ENCODE results near the gene STAT5B. TPM values are rescaled to one million over a fixed set of nuclear protein-coding genes. Genes with fewer than 3 reads are reported as not detected.
"Not testable (repeated sequence)": the region's sequence is repeated elsewhere in the genome, so short reads cannot be mapped to it uniquely, and the experiment has no call there.

STAT5B gene
- total RNA-seq, 2 experiments from 2014 or later = 162 to 203 TPM

DNA sequence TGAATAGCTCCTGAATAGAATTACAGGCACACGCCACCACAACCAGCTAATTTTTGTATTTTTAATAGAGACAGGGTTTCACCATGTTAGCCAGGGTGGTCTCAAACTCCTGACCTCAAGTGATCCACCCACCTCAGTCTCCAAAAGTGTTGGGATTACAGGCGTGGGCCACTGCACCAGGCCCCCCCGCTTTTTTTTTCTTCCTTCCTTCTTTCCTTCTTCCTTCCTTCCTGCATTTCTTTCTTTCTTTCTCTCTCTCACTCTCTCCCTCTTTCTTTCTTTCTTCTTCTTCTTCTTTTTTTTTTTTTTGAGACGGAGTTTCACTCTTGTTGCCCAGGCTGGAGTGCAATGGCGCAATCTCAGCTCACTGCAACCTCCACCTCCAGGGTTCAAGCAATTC is 90.0 kb downstream of the STAT5B start:
- intact Hi-C loops (cut with DNase I, micrococcal nuclease); H3K36me3 Mint-ChIP-seq (ENCODE audit: low read depth); H3K27ac Mint-ChIP-seq; H3K9me3 Mint-ChIP-seq (ENCODE audit: low read depth); ATAC-seq; DNase-seq; H3K4me3 Mint-ChIP-seq; H3K27me3 Mint-ChIP-seq: not testable (repeated sequence)
- H3K4me1 Mint-ChIP-seq = peaks cover 33% of the 10 kb centered on the region
- POLR2A ChIA-PET = interaction anchor here (0.6 to 0.7 kb wide), 2 partner anchors 128 to 256 kb away, joined by 3 to 4 read pairs; partner anchors contain the start of gene ODAD4
- CTCF ChIA-PET = interaction anchor here (1.6 kb wide), 1 partner anchor 13 kb away, joined by 4 read pairs; no protein-coding TSS in a partner anchor

DNA sequence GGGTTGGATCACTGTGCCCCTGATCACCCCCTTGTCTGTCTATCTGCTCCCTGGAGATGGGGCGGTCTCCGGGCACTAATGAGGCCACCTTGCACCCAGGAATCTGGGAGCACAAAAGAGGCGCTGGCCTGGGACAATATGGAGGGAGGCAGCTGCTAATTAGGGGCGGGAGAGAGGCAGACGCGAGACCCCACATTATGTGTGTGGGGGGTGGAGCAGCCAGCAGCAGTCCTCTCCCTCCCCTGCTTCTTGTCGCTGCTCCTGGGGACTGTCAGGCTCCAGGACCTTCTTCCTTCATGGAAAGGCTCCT is 90.6 kb downstream of the STAT5B start:
- Mint-ChIP-seq H3K9me3 (ENCODE audit: low read depth) (no peaks in the 10 kb centered on the region), H3K4me1 (peaks cover 34% of the 10 kb centered on the region), H3K36me3 (ENCODE audit: low read depth) (no peaks in the 10 kb centered on the region), H3K27me3 (peaks cover 5% of the 10 kb centered on the region), H3K27ac (no peak overlapping the region), H3K4me3 (no peak overlapping the region)
- POLR2A ChIA-PET = interaction anchor here (0.6 to 0.7 kb wide), 3 partner anchors 28 to 375 kb away, joined by 3 read pairs; no protein-coding TSS in a partner anchor
- intact Hi-C loops (cut with DNase I, micrococcal nuclease) = loop anchor here in 1 of 2 experiments (2.0 kb wide), 1 partner anchor 559 kb away; the partner anchor contains the start of gene EZH1
- no peak for ATAC-seq
- DNase-seq = no peak
- CTCF ChIA-PET = interaction anchor here (0.7 to 2.7 kb wide), 4 partner anchors 9 to 475 kb away, joined by 3 to 17 read pairs (median 6); partner anchors contain the start of gene GHDC

DNA sequence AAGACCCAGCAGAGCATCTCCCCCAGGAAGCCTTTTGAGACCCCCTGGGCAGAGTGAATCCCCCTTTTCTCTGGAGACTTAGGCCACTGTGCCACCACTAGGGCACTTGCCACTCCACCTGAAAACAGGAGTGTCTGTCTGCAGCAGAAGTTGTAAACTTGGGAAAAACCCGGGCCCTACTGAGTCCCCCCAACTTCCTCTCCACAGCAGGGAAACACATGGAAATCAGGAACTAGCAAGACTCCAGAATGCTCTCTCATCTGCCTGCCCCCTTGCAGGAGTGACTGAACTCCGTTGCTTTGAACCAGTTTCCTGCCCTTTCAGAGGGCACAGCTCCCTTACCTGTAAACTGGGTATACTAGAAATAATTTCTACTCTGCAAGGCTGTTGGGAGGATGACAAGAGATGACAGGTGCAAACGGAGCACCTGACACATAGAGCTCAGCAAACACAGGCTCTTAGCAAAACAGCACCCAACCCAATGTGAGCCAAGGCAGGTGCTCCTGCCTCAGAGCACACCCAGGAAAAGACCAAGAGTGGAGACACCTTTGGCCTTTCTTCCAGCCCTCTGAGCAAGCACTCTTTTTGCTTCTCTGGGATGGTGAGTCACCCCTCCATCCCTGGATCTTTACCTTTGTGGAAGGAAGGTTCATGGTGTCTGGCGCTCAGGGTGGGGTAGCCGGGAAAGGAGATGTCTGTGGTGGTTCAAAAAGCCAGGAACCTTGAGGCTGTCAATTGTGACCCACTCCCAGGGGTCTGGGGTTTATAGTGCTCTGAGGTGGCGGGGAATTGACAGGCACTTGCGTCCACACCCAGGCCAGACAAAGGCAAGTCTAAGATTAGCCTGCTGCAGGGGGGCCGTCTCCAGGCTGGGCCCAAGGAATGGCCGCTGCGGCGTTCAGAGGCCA is 91.2 kb downstream of the STAT5B start, which contains the start of gene HCRT:
Gene HCRT (minus strand): TSS at position 740 of the 908 bp plus-strand sequence. CDS start 87 bp downstream, at position 653.
- peak within 1 kb of the TSS; percentile 62 for H3K27ac Mint-ChIP-seq
- ChIA-PET CTCF (interaction anchor here (0.6 to 2.7 kb wide), 11 partner anchors 10 to 476 kb away, joined by 3 to 17 read pairs (median 3); partner anchors contain the start of genes GHDC and RAB5C), POLR2A (interaction anchor here (0.6 to 1.3 kb wide), 3 partner anchors 9 to 376 kb away, joined by 3 to 11 read pairs (median 3); partner anchors contain the start of gene GHDC)

DNA sequence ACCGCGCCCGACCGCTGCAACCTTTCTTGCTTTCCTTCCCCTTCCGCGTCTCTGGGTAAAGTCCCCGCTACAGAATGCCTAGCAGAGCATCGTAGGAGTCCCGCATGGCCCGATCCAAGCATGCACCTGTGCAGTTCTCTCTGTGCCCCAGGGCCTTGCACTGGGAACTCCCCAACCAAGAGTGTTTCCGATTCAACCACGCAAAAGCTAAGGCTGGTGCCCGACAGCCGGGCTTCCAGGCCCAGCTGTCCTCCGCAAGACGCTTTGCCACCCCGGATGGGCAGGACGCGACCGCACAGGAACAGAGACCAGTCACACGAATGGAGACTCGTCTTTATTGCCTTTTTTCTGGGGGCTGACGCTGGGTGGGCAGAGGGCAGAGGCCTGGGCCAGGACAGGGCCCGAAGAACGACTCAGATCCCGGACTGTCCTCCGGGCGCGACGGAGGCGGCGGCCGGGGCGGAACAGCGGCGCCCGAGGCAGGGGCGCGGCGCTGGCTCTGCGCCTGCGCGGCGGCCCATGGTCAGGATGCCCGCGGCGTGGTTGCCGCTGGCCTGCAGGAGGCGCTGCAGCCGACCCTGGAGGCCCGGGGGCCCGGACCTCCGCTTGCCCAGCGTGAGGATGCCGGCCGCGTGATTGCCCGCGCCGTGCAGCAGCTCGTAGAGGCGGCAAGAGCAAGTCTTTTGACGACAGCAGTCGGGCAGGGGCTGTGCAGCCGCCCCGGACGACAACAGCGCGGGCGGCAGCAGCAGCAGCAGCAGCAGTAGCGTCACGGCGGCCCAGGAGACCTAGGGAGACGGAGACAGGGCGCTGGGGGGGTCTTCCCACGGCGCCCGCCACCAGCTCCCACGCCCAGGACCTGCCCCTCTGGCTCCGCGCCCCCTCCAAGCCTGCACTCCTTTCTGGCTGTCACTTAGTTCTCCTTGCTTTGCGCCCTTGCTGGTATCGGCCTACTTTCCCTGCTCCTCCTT is 92.2 kb downstream of the STAT5B start:
- Mint-ChIP-seq H3K9me3 (ENCODE audit: low read depth) (no peaks in the 10 kb centered on the region), H3K4me1 (peaks cover 46% of the 10 kb centered on the region), H3K4me3 (peak overlapping the region; percentile 91), H3K36me3 (ENCODE audit: low read depth) (no peaks in the 10 kb centered on the region), H3K27ac (peak overlapping the region; percentile 88), H3K27me3 (peaks cover 7% of the 10 kb centered on the region)
- intact Hi-C loops (cut with DNase I, micrococcal nuclease) = loop anchor here (1.0 to 5.0 kb wide), 10 partner anchors 10 to 561 kb away; partner anchors contain the start of genes GHDC (in 2 of the 2), ATP6V0A1 (in 1 of the 2), CAVIN1 (in 1 of the 2) and DNAJC7 (in 1 of the 2)
- ChIA-PET CTCF (interaction anchor here (0.6 to 2.7 kb wide), 15 partner anchors 9 to 856 kb away, joined by 3 to 17 read pairs (median 3); partner anchors contain the start of genes GHDC and RAB5C), POLR2A (interaction anchor here (1.3 kb wide), 1 partner anchor 10 kb away, joined by 11 read pairs; the partner anchor contains the start of gene GHDC)
- peak; percentile 89 for DNase-seq
- peak; percentile 70 for ATAC-seq

More for the DNA sequence above, 91.2 kb downstream of the STAT5B start, which contains the start of gene HCRT:
- Mint-ChIP-seq H3K36me3 (ENCODE audit: low read depth) (no peaks in the 10 kb centered on the region), H3K9me3 (ENCODE audit: low read depth) (no peaks in the 10 kb centered on the region), H3K4me3 (peak within 1 kb of the TSS; percentile 91), H3K27me3 (peaks cover 5% of the 10 kb centered on the region), H3K4me1 (peaks cover 40% of the 10 kb centered on the region)
- DNase-seq = no peak
- intact Hi-C loops (cut with DNase I, micrococcal nuclease) = loop anchor here (1.0 to 5.0 kb wide), 10 partner anchors 9 to 560 kb away; partner anchors contain the start of genes GHDC (in 2 of the 2), ATP6V0A1 (in 1 of the 2), CAVIN1 (in 1 of the 2) and DNAJC7 (in 1 of the 2)
- no peak for ATAC-seq

DNA sequence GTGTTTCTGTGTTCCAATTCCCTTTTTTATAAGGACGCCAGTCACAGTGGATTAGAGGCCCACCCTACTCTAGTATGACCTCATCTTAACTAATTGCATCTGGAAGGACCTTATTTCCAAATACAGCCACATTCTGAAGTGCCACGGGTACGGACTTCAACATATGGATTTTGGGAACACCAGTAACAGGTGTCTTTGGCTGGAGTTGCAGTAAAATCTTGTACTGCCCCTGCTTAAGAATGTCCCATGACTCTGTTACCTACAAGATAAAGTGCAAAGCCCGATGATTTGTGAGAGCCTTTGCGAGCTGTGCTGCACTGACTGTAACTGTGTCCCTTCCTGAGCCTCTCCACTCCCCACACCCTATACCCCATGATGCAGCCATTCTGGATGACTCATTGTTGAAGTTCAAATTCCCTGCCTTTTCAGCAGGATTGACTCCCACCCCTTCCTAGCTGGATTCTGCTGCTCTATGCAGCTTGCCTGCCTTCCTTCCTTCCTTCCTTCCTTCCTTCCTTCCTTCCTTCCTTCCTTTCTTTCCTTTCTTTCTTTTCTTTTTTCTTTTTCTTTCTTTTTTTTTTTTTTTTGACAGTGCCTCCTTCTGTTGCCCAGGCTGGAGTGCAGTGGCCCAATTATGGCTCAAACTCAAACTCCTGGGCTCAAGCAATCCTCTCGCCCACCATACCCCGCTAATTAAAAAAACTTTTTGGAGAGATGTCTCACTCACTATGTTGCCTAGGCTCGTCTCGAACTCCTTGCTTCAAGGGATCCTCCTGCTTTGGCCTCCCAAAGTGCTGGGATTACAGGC is 93.1 kb downstream of the STAT5B start:
- CTCF ChIA-PET = interaction anchor here (0.6 to 2.7 kb wide), 9 partner anchors 12 to 857 kb away, joined by 3 to 17 read pairs (median 4); partner anchors contain the start of genes GHDC and ODAD4
- H3K9me3 Mint-ChIP-seq (ENCODE audit: low read depth) = no peaks in the 10 kb centered on the region
- peak overlapping the region; percentile 91 for H3K4me3 Mint-ChIP-seq
- intact Hi-C loops (cut with DNase I, micrococcal nuclease) = loop anchor here (5.0 kb wide), 4 partner anchors 219 to 494 kb away; partner anchors contain the start of genes CAVIN1 (in 1 of the 2) and PLEKHH3 (in 1 of the 2)
- peak overlapping the region; percentile 88 for H3K27ac Mint-ChIP-seq
- POLR2A ChIA-PET = interaction anchor here (1.3 kb wide), 1 partner anchor 11 kb away, joined by 11 read pairs; the partner anchor contains the start of gene GHDC
- H3K36me3 Mint-ChIP-seq (ENCODE audit: low read depth) = no peaks in the 10 kb centered on the region
- peaks cover 52% of the 10 kb centered on the region for H3K4me1 Mint-ChIP-seq
- DNase-seq = no peak
- peaks cover 10% of the 10 kb centered on the region for H3K27me3 Mint-ChIP-seq
- ATAC-seq = no peak

DNA sequence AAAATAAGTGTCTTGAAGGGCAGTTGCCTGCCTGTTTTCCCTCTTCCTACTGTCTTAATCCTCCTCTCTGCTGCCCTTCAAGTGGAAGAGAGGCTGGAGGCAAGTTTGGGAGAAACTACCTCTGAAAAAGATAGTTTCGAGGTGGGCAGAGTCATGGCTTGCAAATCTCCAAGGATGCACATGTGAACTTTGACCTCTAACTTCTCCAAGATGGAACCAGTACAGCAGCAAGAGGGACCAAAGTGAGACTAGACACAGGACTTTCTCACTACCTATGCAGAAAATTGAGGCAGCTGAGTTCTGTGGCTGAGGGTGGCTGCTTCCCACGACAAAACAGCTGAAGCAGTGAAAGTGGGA is 94.4 kb downstream of the STAT5B start:
- H3K27ac Mint-ChIP-seq = no peak overlapping the region
- DNase-seq (no peak), ATAC-seq (no peak)
- peaks cover 3% of the 10 kb centered on the region for H3K36me3 Mint-ChIP-seq (ENCODE audit: low read depth)
- peak overlapping the region; percentile 55 for H3K4me3 Mint-ChIP-seq
- intact Hi-C loops (cut with DNase I, micrococcal nuclease) = loop anchor here (1.0 to 5.0 kb wide), 14 partner anchors 27 to 495 kb away; partner anchors contain the start of genes CAVIN1 (in 1 of the 2), CNP (in 1 of the 2), DNAJC7 (in 1 of the 2) and KAT2A (in 1 of the 2)
- POLR2A ChIA-PET = interaction anchor here (0.7 kb wide), 2 partner anchors 171 to 471 kb away, joined by 3 to 8 read pairs; no protein-coding TSS in a partner anchor
- CTCF ChIA-PET = interaction anchor here (0.6 to 2.5 kb wide), 26 partner anchors 13 to 486 kb away, joined by 3 to 12 read pairs (median 4); partner anchors contain the start of genes CNP, DHX58, DNAJC7 and GHDC
- H3K4me1 Mint-ChIP-seq = peaks cover 52% of the 10 kb centered on the region
- no peaks in the 10 kb centered on the region for H3K9me3 Mint-ChIP-seq (ENCODE audit: low read depth)
- H3K27me3 Mint-ChIP-seq = peaks cover 10% of the 10 kb centered on the region

DNA sequence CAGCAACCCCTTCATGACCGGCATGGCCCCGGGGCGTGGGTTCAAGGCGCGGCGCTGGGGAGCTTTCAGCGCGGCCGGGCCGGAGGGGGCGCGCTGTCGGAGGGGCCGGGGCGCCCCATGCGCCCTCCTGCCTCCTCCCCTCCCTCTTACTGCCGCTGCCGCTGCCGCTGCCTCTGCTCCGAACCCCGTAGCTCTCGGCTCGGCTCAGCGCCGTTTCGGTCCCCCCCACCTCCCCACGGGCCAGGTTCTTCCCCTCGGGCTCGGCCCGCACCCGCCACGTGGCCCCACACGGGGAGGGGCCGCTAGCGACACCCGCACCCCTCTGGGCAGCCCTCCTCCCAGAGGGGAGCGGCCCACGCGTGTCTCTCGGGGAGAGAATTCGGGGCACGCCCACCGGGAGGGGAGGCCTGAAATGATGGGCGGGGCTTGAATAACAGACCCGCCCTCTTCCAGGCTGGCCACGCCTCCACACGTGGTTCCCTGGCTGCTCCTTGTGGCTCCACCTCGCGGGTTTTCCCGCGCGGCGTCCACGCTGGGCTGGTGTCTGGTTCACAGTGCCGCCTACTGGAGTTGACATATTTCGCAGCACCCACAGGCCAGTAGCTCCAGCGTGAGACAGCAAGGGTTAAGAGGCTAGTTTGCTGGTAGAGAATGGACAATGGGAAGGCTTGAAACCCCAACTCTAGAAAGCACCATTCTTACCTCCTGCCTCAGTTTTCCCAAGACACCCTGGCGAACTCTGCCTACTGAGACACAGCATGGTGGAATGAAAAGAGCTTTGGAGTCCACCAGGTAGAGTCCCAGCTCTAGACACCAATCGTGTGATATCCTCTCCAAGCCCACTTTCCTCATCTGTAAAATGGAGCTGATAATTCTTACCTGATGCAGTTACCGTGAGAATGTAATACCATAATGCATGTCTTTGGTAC is 95.0 kb downstream of the STAT5B start, which contains the start of gene KCNH4:
Gene KCNH4 (minus strand): TSS at position 221 of the 929 bp plus-strand sequence. CDS start 197 bp downstream, at position 24.
- intact Hi-C loops (cut with DNase I, micrococcal nuclease) = loop anchor here (1.0 to 5.0 kb wide), 15 partner anchors 26 to 496 kb away; partner anchors contain the start of genes ATP6V0A1 (in 1 of the 2), CAVIN1 (in 1 of the 2), CNP (in 1 of the 2) and DNAJC7 (in 1 of the 2)
- DNase-seq = peak; percentile 96
- Mint-ChIP-seq H3K36me3 (ENCODE audit: low read depth) (peaks cover 3% of the 10 kb centered on the region), H3K27ac (no peak within 1 kb of the TSS), H3K27me3 (peaks cover 10% of the 10 kb centered on the region), H3K4me1 (peaks cover 52% of the 10 kb centered on the region), H3K4me3 (peak within 1 kb of the TSS; percentile 55), H3K9me3 (ENCODE audit: low read depth) (no peaks in the 10 kb centered on the region)
- ATAC-seq = peak; percentile 70
- POLR2A ChIA-PET = interaction anchor here (0.7 to 1.2 kb wide), 3 partner anchors 109 to 470 kb away, joined by 3 to 8 read pairs (median 3); no protein-coding TSS in a partner anchor
- CTCF ChIA-PET = interaction anchor here (0.6 to 2.5 kb wide), 28 partner anchors 13 to 485 kb away, joined by 3 to 12 read pairs (median 4); partner anchors contain the start of genes CNP, DHX58, DNAJC7 and GHDC

DNA sequence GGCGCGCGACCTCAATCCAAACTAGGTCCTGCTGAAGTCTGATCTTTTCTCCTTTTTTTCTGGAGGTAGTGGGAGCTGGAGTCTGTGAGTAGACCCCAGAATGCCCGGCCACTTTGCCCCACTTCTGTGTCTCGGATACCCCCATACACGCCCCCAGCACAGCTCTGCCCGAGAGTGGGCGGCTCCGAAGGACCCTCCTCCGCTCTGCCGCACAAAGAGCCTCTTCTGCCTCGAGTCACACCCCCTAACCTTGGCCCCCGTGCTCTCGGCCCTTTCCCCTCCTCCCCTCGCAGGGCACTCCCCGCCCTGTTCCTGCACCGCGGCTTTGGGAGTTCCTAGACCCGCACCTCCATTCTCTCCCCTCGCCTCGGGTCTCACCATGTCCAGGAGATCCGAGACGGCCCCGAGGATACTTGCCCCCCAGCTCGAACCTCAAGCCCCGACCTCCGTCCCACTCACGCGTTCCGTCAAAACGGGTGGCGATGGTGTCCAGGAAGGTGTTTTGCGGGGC is 95.7 kb downstream of the STAT5B start:
- no peak for ATAC-seq
- peak overlapping the region; percentile 9 for H3K4me3 Mint-ChIP-seq
- H3K9me3 Mint-ChIP-seq (ENCODE audit: low read depth) = no peaks in the 10 kb centered on the region
- H3K4me1 Mint-ChIP-seq = peaks cover 52% of the 10 kb centered on the region
- peaks cover 10% of the 10 kb centered on the region for H3K27me3 Mint-ChIP-seq
- DNase-seq = no peak
- CTCF ChIA-PET = interaction anchor here (0.5 to 2.5 kb wide), 8 partner anchors 14 to 232 kb away, joined by 3 to 12 read pairs (median 4); partner anchors contain the start of genes DHX58 and GHDC
- intact Hi-C loops (cut with DNase I, micrococcal nuclease) = loop anchor here (1.0 to 5.0 kb wide), 7 partner anchors 156 to 497 kb away; partner anchors contain the start of genes ATP6V0A1 (in 1 of the 2), CAVIN1 (in 1 of the 2), DNAJC7 (in 1 of the 2) and PLEKHH3 (in 1 of the 2)
- peaks cover 3% of the 10 kb centered on the region for H3K36me3 Mint-ChIP-seq (ENCODE audit: low read depth)
- POLR2A ChIA-PET = interaction anchor here (1.2 kb wide), 1 partner anchor 109 kb away, joined by 3 read pairs; no protein-coding TSS in a partner anchor
- no peak overlapping the region for H3K27ac Mint-ChIP-seq
